ENCODE results near the gene FAM135A. TPM values are rescaled to one million over a fixed set of nuclear protein-coding genes. Genes with fewer than 3 reads are reported as not detected.

The FAM135A gene
- total and polyA plus RNA-seq, 2 of the 4 experiments (the other 2 are of a cell fraction): 2.2 to 7.9 TPM

DNA sequence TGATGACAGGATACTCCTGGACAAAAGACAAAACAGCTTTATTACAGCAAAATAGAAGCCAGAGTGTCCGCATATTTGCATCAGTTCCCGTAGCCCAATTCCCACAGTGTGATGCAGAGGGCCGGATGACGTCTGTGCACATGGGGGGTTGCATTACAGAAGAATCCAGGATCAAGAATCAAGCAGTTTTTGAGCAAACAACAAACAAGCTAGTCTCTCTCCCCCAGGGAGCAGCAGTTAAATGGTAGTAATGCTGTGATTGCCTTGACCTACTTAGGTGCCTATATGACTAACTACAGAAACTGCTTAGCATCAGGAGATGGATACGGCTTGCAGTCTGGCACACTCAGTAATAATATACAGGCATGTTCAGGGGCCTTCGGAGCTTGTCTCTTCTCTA, 150.2 kb downstream of the FAM135A start:
- Histone ChIP-seq H3K4me1 (ENCODE audit: control insufficient read depth, insufficient read depth, low read length) (no peaks in the 10 kb centered on the region), H4K20me1 (ENCODE audit: insufficient read depth, low read length) (no peaks in the 10 kb centered on the region), H3K27ac (ENCODE audit: insufficient read depth, low read length) (no peak overlapping the region), H3K27me3 (ENCODE audit: control insufficient read depth, insufficient read depth, low read length) (no peaks in the 10 kb centered on the region), H3K79me1 (ENCODE audit: low read depth in 1 of 2, low read length in 2 of 2) (peaks cover 0 to 2% of the 10 kb centered on the region in 2 experiments; a peak in 2 of 4 replicates), H3K9ac (ENCODE audit: low read depth, low read length) (no peak overlapping the region), H3K18ac (ENCODE audit: low read depth, low read length) (no peak overlapping the region), H3K4ac (ENCODE audit: low read depth, low read length) (no peak overlapping the region), H2BK20ac (ENCODE audit: low read depth, low read length) (no peak overlapping the region), H2BK5ac (ENCODE audit: low read depth, low read length, poor library complexity, severe bottlenecking) (no peak overlapping the region), H4K5ac (ENCODE audit: low read depth, low read length) (no peak overlapping the region), H2AFZ (replicated peaks; ENCODE audit: low read length, poor library complexity) (no peak overlapping the region), H4K91ac (ENCODE audit: insufficient read depth, low read depth, low read length) (no peak overlapping the region), H4K8ac (ENCODE audit: low read depth in 2 of 2, low read length in 2 of 2) (no peak overlapping the region), H3K36me3 (ENCODE audit: control insufficient read depth, insufficient read depth, low read length) (no peaks in the 10 kb centered on the region), H3K4me3 (ENCODE audit: insufficient read depth, low read depth, low read length) (no peak overlapping the region), H2BK120ac (ENCODE audit: low read depth, low read length) (no peak overlapping the region), H2AK5ac (ENCODE audit: low read depth, low read length) (no peak overlapping the region), H3K56ac (ENCODE audit: extremely low read depth, insufficient read depth, low read length) (no peak overlapping the region), H3K9me3 (ENCODE audit: control insufficient read depth, insufficient read depth, low read length) (no peaks in the 10 kb centered on the region), H3K9me1 (ENCODE audit: insufficient read depth, low read length) (no peaks in the 10 kb centered on the region), H3K14ac (replicated peaks; ENCODE audit: low read depth, low read length) (no peak overlapping the region), H3K23ac (ENCODE audit: low read depth, low read length) (no peak overlapping the region), H3K4me2 (ENCODE audit: low read depth, low read length) (no peak overlapping the region), H2BK15ac (ENCODE audit: low read depth, low read length) (no peak overlapping the region), H2AK9ac (replicated peaks; ENCODE audit: low read depth, low read length, poor library complexity) (no peak overlapping the region)
- DNase-seq: peak; percentile 24
- TF ChIP-seq, protein P1, sequence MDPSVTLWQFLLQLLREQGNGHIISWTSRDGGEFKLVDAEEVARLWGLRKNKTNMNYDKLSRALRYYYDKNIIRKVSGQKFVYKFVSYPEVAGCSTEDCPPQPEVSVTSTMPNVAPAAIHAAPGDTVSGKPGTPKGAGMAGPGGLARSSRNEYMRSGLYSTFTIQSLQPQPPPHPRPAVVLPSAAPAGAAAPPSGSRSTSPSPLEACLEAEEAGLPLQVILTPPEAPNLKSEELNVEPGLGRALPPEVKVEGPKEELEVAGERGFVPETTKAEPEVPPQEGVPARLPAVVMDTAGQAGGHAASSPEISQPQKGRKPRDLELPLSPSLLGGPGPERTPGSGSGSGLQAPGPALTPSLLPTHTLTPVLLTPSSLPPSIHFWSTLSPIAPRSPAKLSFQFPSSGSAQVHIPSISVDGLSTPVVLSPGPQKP (IDR thresholded peaks at IDR 0.05; ENCODE audit: borderline replicate concordance, low read depth, low read length): no peak
- TF ChIP-seq FOS (IDR thresholded peaks at IDR 0.05; ENCODE audit: low read depth, low read length) (no peak), RFX5 (IDR thresholded peaks at IDR 0.05; ENCODE audit: low read depth, low read length) (no peak), RCOR1 (IDR thresholded peaks at IDR 0.05; ENCODE audit: insufficient replicate concordance, low read length) (no peak), MAFK (IDR thresholded peaks at IDR 0.05; ENCODE audit: low read depth, low read length) (no peak), RAD21 (IDR thresholded peaks at IDR 0.05; ENCODE audit: low read length) (no peak), POLR2A (IDR thresholded peaks at IDR 0.05; ENCODE audit: low read depth, low read length) (no peak), SMC3 (IDR thresholded peaks at IDR 0.05; ENCODE audit: low read depth, low read length) (no peak), MAZ (IDR thresholded peaks at IDR 0.05; ENCODE audit: borderline replicate concordance, low read depth, low read length) (no peak)
- TF ChIP-seq, protein P2, sequence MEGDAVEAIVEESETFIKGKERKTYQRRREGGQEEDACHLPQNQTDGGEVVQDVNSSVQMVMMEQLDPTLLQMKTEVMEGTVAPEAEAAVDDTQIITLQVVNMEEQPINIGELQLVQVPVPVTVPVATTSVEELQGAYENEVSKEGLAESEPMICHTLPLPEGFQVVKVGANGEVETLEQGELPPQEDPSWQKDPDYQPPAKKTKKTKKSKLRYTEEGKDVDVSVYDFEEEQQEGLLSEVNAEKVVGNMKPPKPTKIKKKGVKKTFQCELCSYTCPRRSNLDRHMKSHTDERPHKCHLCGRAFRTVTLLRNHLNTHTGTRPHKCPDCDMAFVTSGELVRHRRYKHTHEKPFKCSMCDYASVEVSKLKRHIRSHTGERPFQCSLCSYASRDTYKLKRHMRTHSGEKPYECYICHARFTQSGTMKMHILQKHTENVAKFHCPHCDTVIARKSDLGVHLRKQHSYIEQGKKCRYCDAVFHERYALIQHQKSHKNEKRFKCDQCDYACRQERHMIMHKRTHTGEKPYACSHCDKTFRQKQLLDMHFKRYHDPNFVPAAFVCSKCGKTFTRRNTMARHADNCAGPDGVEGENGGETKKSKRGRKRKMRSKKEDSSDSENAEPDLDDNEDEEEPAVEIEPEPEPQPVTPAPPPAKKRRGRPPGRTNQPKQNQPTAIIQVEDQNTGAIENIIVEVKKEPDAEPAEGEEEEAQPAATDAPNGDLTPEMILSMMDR (conservative IDR thresholded peaks at IDR 0.05; ENCODE audit: low read depth, low read length): no peak
- TF ChIP-seq, protein P3, sequence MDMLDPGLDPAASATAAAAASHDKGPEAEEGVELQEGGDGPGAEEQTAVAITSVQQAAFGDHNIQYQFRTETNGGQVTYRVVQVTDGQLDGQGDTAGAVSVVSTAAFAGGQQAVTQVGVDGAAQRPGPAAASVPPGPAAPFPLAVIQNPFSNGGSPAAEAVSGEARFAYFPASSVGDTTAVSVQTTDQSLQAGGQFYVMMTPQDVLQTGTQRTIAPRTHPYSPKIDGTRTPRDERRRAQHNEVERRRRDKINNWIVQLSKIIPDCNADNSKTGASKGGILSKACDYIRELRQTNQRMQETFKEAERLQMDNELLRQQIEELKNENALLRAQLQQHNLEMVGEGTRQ (IDR thresholded peaks at IDR 0.05; ENCODE audit: low read depth, low read length): no peak
- no TSS peak for BruUV-seq (replicated peaks)
- no peak for ATAC-seq (ENCODE audit: low read depth)
- intact Hi-C loops (cut with micrococcal nuclease): loop anchor here (10.0 kb wide), 1 partner anchor 189 kb away; no protein-coding TSS in a partner anchor
- POLR2A ChIA-PET (ENCODE audit: unreplicated experiment): no interaction called here
- WGBS, 2 experiments (ENCODE audit: extremely low coverage in 2 of 2, insufficient read length in 1 of 2): 83% methylated on average over 1 of the region's 6 CpGs; no CpG with 5 or more reads in 1 of the 2 experiments
- dilution Hi-C loops (cut with HindIII; ENCODE audit: low sequenced_read_pairs, unreplicated experiment): no loop called here
- CTCF ChIA-PET: no interaction called here
- in situ Hi-C loops (cut with MboI; ENCODE audit: low sequenced_read_pairs): no loop called here

All from IMR-90 (cell line).